Measurements from ENCODE around the gene TAS2R39. TPM values are rescaled to one million over a fixed set of nuclear protein-coding genes. Genes with fewer than 3 reads are reported as not detected.

The TAS2R39 gene
- total RNA-seq, 1 experiment from 2014 or later: not detected

- no peak for DNase-seq
- Mint-ChIP-seq H3K27me3 (ENCODE audit: insufficient read depth, unreplicated experiment) (peaks cover 3% of the 10 kb centered on the region), H3K9me3 (ENCODE audit: unreplicated experiment) (peaks cover 15% of the 10 kb centered on the region), H3K27ac (ENCODE audit: unreplicated experiment) (no peak overlapping the region), H3K4me3 (ENCODE audit: unreplicated experiment) (no peak overlapping the region), H3K4me1 (ENCODE audit: low read depth, unreplicated experiment) (no peaks in the 10 kb centered on the region), H3K36me3 (ENCODE audit: insufficient read depth, unreplicated experiment) (no peaks in the 10 kb centered on the region)
- H3K9me3 ChIP-seq: peaks cover 8% of the 10 kb centered on the region; the same call in 1 of the 2 replicates
- no peaks in the 10 kb centered on the region for H3K36me3 ChIP-seq (ENCODE audit: control insufficient read depth, insufficient read depth, low read length)
- no TSS peak for BruUV-seq (replicated peaks)
- CTCF ChIA-PET: no interaction called here
- H3K4me3 ChIP-seq (ENCODE audit: low read depth, low read length): no peak overlapping the region
- no peaks in the 10 kb centered on the region for H3K27me3 ChIP-seq (replicated peaks; ENCODE audit: control insufficient read depth, insufficient read depth, low read length)
- TF ChIP-seq, protein P1, sequence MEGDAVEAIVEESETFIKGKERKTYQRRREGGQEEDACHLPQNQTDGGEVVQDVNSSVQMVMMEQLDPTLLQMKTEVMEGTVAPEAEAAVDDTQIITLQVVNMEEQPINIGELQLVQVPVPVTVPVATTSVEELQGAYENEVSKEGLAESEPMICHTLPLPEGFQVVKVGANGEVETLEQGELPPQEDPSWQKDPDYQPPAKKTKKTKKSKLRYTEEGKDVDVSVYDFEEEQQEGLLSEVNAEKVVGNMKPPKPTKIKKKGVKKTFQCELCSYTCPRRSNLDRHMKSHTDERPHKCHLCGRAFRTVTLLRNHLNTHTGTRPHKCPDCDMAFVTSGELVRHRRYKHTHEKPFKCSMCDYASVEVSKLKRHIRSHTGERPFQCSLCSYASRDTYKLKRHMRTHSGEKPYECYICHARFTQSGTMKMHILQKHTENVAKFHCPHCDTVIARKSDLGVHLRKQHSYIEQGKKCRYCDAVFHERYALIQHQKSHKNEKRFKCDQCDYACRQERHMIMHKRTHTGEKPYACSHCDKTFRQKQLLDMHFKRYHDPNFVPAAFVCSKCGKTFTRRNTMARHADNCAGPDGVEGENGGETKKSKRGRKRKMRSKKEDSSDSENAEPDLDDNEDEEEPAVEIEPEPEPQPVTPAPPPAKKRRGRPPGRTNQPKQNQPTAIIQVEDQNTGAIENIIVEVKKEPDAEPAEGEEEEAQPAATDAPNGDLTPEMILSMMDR (IDR thresholded peaks at IDR 0.05; ENCODE audit: insufficient read depth in 1 of 2, low read depth in 1 of 2, low read length in 1 of 2, severe bottlenecking in 1 of 2, unreplicated experiment in 1 of 2): no peak
- no peaks in the 10 kb centered on the region for H3K4me1 ChIP-seq
- intact Hi-C loops (cut with micrococcal nuclease; ENCODE audit: unreplicated experiment): no loop called here
- POLR2A ChIA-PET: no interaction called here
Measured at GRCh38 chr7:143193880-143194279, 10.7 kb downstream of the TAS2R39 start.

DNA sequence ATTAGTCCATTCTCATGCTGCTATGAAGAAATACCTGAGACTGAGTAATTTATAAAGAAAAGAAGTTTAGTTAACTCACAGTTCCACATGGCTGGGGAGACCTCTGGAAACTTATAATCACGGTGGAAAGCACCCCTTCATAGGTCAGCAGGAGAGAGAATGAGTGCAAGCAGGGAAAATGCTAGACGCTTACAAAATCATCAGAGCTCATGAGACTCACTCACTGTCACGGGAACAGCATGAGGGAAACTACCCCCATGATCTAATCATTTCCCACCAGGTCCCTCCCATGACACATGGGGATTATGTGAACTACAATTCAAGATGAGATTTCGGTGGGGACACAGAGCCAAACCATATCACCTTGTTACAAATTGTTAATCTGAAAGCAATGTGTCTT, 15.8 kb downstream of the TAS2R39 start:
- H3K9me3 Mint-ChIP-seq (ENCODE audit: unreplicated experiment): peaks cover 17% of the 10 kb centered on the region
- POLR2A ChIA-PET: no interaction called here
- H3K4me1 ChIP-seq: no peaks in the 10 kb centered on the region
- peaks cover 8% of the 10 kb centered on the region; the same call in 1 of the 2 replicates for H3K9me3 ChIP-seq
- no peak for DNase-seq
- no peaks in the 10 kb centered on the region for H3K36me3 Mint-ChIP-seq (ENCODE audit: insufficient read depth, unreplicated experiment)
- BruUV-seq (replicated peaks): no TSS peak
- H3K27me3 ChIP-seq (replicated peaks; ENCODE audit: control insufficient read depth, insufficient read depth, low read length): no peaks in the 10 kb centered on the region
- no peak overlapping the region for H3K4me3 ChIP-seq (ENCODE audit: low read depth, low read length)
- no peaks in the 10 kb centered on the region for H3K4me1 Mint-ChIP-seq (ENCODE audit: low read depth, unreplicated experiment)
- H3K27ac Mint-ChIP-seq (ENCODE audit: unreplicated experiment): no peak overlapping the region
- H3K27me3 Mint-ChIP-seq (ENCODE audit: insufficient read depth, unreplicated experiment): peaks cover 9% of the 10 kb centered on the region
- H3K4me3 Mint-ChIP-seq (ENCODE audit: unreplicated experiment): no peak overlapping the region
- no peaks in the 10 kb centered on the region for H3K36me3 ChIP-seq (ENCODE audit: control insufficient read depth, insufficient read depth, low read length)
- intact Hi-C loops (cut with micrococcal nuclease; ENCODE audit: unreplicated experiment): no loop called here
- CTCF ChIA-PET: no interaction called here
- TF ChIP-seq, protein P1 (IDR thresholded peaks at IDR 0.05; ENCODE audit: insufficient read depth in 1 of 2, low read depth in 1 of 2, low read length in 1 of 2, severe bottlenecking in 1 of 2, unreplicated experiment in 1 of 2): no peak

GRCh38 chr7:143202161-143202560, 18.9 kb downstream of the TAS2R39 start:
- intact Hi-C loops (cut with micrococcal nuclease; ENCODE audit: unreplicated experiment): no loop called here
- ChIA-PET POLR2A (no interaction called here), CTCF (interaction anchor here (2.8 kb wide), 1 partner anchor 13 kb away, joined by 12 read pairs; no protein-coding TSS in a partner anchor)
- Histone ChIP-seq H3K9me3 (peaks cover 8% of the 10 kb centered on the region; the same call in 1 of the 2 replicates), H3K4me1 (no peaks in the 10 kb centered on the region), H3K36me3 (ENCODE audit: control insufficient read depth, insufficient read depth, low read length) (no peaks in the 10 kb centered on the region), H3K27me3 (replicated peaks; ENCODE audit: control insufficient read depth, insufficient read depth, low read length) (no peaks in the 10 kb centered on the region), H3K4me3 (ENCODE audit: low read depth, low read length) (no peak overlapping the region)
- H3K4me1 Mint-ChIP-seq (ENCODE audit: low read depth, unreplicated experiment): no peaks in the 10 kb centered on the region
- peaks cover 17% of the 10 kb centered on the region for H3K9me3 Mint-ChIP-seq (ENCODE audit: unreplicated experiment)
- no peak overlapping the region for H3K27ac Mint-ChIP-seq (ENCODE audit: unreplicated experiment)
- H3K27me3 Mint-ChIP-seq (ENCODE audit: insufficient read depth, unreplicated experiment): peaks cover 17% of the 10 kb centered on the region
- TF ChIP-seq, protein P1 (IDR thresholded peaks at IDR 0.05; ENCODE audit: insufficient read depth in 1 of 2, low read depth in 1 of 2, low read length in 1 of 2, severe bottlenecking in 1 of 2, unreplicated experiment in 1 of 2): no peak
- H3K4me3 Mint-ChIP-seq (ENCODE audit: unreplicated experiment): no peak overlapping the region
- H3K36me3 Mint-ChIP-seq (ENCODE audit: insufficient read depth, unreplicated experiment): no peaks in the 10 kb centered on the region
- BruUV-seq (replicated peaks): no TSS peak
- DNase-seq: no peak
